Activated CD4-positive, alpha-beta T cell treated with anti-CD3 and anti-CD28 coated beads, Interleukin-2, amount 50 U/mL, for 4 hours (primary cell): Measurements from ENCODE around the gene NUCB1.
"Not testable (repeated sequence)": the region's sequence is repeated elsewhere in the genome, so short reads cannot be mapped to it uniquely, and the experiment has no call there.

ENCODE experiments used
- DNase-seq, 2 experiments: peaks; one replicate each; pipeline ENCODE4 v3.0.0-alpha.2; 2020

The NUCB1 gene

DNA sequence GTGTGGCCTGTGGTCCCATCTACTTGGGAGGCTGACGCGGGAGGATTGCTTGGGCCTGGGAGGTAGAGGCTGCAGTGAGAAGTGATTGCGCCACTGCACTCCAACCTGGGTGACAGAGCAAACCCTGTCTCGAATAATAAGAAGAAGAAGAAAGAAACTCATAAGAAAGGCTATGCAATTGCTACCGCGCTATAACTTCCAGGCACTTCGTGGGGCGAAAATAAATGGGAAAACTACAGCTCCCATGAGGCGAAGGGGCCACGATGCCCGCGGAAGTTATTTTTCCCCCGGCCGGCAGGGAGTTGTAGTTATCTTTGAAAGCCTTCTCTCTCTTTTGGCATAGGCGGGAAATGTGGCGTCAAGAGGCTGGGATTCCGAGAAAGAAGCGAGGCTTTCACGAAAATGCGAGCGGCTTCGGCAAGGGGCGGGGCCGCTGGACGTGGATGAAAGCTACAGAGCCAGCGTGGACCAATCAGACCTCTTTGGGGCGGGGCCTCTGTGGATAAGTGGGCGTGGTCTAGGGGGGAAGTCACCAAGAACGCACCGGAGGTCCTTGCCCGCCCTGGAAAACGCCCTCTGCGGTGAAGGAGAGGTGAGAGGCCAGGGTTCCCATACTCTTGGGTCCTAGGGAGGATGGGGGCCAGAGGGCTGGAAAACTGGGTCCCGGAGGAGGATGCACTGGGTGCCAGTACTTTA, at the start of gene NUCB1:
Gene NUCB1 (plus strand): TSS at position 532 of the 696 bp plus-strand sequence. CDS start 485 bp downstream, outside the sequence.
- DNase-seq = peak; percentile 99 to 100

DNA sequence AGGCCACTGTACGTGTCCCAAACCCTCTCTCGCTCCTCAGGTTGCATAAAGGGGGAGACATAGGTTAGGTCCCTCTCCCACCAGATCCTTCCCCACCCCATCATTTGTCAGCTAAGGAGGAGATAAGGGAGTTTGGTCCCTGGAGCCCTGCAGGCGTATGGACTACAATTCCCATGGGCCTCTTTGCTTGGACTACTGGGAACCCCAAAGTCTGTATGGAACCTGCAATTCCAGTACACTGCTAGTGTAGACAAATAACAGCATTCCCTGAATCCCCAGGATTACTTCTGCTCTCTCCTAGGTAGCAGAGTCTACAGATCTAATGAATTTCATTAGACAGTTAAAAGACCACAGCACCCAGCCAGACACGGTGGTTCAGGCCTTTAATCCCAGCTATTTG, 47.8 kb upstream of the NUCB1 start:
- DNase-seq = no peak

DNA sequence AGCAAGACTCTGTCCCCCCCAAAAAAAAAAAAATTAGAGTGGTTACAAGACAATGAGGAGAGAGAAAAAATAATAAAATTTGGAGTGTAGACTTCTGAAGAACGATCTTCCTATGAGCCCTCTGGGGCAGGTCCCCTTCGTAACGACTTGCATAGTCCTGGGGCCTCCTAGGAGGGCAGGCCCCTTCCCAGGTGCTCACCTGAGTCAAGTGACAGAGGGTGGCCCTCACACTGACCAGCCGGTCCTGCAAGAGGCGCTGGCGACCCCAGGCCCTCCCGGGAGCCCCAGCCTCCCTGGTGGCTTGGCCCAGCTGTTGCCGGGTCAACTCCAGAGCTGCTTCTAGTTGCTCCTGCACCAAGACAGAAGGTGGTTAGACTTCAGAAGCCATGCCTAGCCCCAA, 46.6 kb upstream of the NUCB1 start:
- DNase-seq = no peak

DNA sequence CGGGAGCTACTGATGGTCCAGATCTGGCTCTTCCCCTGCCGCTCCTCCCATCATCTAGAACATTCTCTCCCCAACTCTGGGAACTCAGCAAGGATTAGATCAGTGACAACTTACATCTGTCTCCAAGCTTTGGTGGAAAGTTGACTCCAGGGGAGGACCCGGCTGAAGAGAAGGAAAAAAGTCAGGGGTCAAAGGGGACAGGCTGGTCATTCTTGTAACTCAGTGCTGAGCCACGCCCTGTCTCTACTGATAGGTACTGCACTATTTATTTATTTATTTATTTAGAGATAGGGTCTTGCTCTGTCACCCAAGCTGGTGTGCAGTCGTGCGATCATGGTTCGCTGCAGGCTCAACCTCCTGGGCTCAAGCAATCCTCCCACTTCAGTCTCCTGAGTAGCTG, 46.0 kb upstream of the NUCB1 start:
- no peak for DNase-seq

DNA sequence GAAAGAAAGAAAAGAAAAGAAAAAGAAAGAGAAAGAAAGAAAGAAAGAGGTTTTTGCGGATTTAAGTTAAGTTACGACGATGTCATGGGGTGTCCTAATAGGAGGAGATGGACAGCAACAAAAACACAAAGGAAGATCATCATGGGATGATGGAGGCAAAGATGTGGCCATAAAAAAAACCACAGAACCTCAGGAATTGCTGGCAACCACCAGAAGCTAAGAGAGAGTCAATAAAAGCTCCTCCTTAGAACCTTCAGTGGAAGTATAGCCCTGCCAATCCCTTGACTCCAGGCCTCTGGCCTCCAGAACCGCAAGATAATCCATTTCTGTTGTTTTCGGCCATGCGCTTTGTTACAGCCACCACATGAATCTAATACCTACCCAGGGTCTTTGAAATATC, 43.2 kb upstream of the NUCB1 start:
- DNase-seq = no peak

DNA sequence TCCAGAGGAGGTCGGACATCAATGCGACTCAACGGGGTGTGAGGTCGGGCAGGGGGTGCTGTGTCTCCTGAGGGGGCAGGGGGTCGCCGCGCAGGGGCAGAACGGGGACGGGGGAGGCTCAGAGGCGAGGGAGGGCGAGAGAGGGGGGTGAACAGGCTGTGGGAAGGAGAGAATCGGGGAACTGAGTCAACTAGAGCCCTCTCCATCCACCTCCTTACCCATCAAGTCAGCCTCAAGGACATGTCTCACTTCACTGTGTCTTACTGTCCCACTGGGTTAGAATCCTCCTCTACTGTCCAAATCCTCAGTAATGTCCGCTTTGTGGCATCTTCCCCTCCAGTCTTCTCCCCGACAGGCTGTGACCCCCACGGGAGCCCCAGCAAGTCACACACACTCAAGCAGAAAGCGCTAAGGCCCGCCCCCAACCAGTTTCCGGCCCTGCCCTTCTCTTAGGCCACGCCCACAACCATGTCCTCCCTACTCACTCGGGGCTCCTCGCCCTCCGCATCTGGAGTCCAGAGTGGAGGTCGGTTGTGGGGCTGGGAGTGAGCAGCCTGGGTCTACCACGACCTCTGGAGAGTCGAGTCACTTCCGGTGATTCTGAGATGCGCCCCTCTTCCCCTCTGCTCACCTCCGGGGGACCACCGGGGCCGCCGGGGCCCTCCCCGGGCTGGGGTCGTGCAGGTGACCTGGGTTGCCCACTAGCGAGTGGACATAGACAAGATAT, 41.0 kb upstream of the NUCB1 start:
- DNase-seq = peak; percentile 70 to 73

DNA sequence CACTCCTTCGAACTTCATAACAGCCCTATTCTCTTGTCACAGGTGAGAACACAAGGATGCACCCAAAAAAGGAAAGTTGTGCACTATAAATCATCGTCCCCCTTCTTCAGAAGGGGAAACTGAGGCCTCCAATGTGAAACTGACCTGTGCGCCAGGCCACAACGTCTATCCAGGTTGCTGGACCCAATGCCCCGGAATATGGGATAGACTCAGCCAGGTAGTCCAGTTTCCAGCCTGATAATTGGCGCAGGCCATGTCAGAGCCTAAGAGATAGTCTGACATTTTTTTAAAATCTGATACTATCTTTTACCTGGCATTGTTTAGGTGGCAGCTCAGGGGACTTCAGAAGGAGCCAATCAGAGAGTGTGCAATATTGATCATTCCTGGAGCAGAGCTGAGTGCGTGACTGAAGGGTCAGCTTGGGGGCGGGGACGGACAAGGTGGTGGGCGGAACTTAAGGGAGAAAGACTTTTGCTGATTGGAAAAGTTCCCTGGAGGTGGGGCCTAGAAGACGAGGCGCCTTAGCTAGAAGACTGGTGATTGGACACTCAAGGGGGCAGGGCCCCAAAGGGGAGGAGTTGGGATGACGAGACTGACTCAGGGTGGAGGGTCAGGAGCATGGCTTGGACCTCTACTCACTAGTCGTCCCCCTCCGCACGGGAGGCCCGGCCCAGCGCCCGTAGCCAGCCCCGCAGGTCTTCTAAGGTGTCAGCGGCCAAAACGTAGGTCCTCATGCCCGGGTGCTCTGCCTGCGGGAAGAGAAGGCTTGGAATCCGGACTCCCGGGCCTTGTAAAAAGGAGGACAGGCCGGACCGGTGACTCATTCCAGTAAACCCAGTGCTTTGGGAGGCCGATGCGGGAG, 40.2 kb upstream of the NUCB1 start:
- no peak for DNase-seq

DNA sequence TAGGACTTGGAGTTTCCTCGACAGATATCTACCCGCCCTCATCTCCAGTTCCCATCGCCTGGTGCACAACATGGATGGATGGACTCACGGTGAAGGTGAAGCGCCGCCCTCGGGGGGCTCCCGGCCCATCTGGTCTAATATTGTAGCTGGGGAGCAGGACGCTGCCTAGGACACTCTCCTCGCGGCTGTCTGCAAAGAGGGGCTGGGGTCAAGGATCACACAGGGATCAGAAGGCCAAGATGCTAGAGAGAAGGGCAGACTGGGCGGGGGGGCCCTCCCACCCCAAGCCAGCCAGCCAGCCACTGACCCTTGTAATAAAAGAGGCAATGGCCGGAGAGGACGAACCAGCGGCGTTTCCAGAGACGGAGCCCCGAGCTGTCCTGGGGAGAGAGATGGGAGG, 38.8 kb upstream of the NUCB1 start:
- DNase-seq = no peak

DNA sequence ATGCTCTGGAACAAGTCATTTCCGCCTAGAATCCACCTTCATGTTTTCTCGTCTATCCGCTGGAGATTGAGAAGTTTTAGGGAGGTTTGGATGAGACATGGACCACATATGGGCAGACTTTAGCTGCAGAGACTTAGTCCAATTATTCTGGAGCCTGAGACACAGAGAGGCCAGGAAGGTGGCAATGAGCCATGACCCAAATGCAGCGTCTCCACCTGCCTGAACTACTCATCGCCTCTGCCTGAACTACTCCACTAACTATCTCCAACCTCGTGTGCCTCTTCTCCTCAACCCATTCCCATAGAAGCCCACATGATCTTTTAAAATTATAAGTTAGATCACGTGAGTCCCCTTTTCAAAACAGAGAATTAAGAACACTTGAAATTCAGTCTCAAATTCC, 37.3 kb upstream of the NUCB1 start:
- no peak for DNase-seq

DNA sequence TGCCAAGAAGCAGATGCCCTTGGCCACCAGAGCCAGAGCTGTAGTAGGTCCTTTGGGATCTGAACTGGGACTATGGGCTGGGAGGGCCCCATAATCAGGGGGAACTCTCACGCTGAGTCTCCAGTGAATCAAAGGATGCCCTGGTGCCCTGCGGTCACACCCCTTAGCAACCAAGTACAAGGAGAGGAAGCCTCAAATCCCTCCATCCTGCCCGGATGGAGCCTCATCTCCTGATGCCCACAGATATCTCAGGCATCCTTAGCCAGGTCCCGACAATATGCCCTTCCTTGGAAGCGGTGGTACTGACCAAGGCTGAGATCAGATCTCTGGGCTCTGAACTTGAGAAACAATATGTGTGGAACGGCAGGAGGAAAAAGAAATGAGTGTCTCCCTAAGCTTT, 33.4 kb upstream of the NUCB1 start:
- DNase-seq = no peak

DNA sequence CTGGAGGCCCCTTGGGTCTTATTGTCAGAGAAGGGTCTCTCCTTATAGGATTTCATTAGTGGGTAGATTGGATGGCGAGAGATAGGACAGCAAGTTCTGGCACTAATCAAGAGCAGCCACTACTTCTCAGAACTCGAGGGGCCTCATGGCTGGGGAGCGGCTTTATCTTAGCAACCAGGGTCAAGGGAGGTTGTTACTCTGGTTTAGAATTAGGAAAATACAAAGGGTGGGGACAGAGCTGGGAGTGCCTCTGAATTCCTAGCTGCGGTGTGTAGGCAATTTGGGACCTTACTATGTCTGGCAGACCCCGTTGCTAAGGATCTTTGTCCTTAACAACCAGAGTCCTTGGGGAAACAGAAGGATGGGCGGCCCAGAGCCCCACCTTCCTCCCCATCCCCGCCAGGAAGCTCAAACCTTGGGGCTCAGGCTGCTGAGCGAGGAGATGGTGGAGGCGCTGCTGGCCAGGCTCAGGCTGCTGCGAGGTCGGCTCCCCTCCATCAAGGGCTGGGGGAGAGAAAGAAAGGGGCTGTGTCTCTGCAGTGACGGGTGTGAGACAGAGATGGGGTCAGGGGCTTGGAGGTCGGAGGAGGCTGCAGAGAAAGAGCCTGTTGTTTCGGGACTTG, 32.9 kb upstream of the NUCB1 start:
- no peak for DNase-seq

DNA sequence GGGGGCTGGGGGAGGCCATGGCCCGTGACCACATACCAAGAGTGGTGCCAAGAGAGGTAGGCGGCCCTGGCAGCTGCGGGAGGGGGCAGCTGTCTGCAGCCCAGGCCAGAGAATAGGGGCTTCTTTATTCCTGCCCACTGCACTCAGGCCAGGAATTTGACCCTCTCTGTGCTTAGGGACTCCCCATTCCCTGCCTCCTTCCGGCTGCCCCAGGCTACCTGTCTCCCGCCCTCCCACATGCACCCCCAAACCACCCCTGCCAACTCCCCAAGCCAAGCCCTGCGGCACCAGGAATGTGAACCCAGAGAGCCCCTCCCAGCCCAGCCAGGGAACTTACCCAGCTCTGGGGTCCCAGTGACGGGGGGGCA, 32.4 kb upstream of the NUCB1 start:
- DNase-seq = no peak

DNA sequence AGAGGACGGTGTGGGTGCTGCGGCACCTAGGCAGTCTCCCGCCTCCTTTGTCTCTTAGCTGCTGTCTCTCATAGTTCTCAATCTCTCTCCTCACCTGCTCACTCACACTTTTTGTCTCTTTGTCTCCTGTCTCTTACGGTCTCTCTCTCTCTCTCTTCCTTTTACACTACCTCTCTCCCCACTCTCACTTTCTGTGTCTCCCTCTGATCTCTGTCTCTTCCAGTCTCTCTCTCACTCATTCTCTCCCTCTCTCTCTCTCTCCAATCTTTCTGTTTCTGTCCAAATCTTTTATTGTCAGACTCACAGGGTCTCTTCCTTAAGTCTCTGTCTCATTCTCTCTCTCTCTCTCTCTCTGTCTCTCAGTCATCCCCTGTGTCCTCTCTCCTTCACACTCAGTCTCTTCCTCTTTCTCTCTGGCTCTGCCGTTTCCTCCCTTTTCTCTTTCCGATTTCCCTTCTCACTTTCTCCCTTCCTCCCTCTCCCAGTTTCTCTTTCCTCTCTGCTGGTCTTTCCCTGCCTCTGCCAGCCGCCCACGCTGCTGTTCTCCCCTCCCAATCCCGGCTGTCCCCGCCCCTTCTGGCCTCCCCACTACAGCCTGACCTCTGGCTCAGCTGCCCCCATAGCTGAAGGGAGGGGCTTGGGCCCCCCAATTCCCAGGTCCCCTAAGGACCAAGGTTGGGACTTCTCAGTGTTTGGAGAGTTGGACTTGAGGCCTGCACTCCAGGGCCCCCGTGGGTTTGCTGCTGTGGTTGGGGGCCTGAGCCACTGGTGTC, 31.8 kb upstream of the NUCB1 start, which contains the start of gene PLEKHA4:
Gene PLEKHA4 (minus strand): TSS at position 504 of the 773 bp plus-strand sequence. CDS start 997 bp downstream, outside the sequence.
- DNase-seq = no peak

DNA sequence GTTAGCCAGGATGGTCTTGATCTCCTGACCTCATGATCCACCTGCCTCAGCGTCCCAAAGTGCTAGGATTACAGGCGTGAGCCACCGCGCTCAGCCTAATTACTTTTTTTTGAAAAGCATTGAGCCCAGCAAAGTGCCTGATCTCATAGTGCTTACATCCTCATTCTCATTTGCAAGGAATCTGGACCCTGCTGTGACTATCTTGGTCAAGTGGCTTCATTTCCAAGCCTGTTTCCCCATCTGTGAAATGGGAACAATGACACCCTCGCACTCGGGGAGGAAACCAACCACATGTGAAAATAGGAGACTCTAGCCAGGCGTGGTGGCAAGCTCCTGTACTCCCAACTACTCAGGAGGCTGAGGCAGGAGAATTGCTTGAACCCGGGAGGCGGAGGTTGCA, 30.1 kb upstream of the NUCB1 start:
- no peak for DNase-seq

DNA sequence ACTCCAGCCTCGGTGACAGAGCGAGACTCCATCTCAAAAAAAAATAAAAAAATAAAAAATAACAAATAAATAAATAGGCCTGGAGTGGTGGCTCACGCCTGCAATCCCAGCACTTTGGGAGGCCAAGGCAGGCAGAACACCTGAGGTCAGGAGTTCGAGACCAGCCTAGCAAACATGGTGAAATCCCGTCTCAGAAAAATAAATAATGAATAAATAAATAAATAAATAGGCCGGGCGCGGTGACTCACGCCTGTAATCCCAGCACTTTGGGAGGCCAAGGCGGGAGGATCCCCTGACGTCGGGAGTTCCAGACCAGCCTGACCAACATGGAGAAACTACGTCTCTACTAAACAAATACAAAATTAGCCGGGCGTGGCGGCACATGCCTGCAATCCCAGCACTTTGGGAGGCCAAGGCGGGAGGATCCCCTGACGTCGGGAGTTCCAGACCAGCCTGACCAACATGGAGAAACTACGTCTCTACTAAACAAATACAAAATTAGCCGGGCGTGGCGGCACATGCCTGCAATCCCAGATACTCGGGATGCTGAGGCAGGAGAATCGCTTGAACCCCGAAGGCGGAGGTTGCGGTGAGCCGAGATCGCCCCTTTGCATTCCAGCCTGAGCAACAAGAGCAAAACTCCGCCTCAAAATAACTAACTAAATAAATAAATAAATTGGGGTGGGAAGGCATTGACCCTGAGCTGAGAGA, 28.5 kb upstream of the NUCB1 start:
- DNase-seq = not testable (repeated sequence)

DNA sequence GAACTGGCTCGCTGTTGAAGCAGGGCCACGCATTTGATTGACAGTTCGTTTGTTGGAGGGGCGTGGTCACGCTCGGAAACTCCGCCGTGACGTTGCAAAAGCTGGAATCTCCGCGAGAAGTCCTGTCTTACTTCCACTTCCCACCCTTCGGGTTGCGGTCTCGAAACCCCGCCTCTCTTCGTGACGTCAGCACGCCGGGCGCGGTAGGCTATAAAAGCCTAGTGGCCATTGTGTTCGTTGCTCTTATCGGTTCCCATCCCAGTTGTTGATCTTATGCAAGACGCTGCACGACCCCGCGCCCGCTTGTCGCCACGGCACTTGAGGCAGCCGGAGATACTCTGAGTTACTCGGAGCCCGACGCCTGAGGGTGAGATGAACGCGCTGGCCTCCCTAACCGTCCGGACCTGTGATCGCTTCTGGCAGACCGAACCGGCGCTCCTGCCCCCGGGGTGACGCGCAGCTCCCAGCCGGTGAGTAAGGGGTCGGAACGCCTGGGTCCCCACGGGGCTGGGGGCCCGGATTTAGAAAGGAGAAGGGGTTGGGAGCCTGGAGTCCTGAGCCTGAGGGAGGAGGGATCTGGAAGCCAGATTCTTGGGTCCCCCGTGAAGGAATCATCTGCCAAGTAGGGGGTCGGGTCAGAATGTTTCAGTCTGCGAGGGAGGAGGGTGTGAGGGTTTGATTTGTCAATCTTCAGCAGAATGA, 27.8 kb upstream of the NUCB1 start, which contains the start of gene PPP1R15A:
Gene PPP1R15A (plus strand): TSS at position 240 of the 702 bp plus-strand sequence. CDS start 813 bp downstream, outside the sequence.
- DNase-seq = peak; percentile 98 to 99

DNA sequence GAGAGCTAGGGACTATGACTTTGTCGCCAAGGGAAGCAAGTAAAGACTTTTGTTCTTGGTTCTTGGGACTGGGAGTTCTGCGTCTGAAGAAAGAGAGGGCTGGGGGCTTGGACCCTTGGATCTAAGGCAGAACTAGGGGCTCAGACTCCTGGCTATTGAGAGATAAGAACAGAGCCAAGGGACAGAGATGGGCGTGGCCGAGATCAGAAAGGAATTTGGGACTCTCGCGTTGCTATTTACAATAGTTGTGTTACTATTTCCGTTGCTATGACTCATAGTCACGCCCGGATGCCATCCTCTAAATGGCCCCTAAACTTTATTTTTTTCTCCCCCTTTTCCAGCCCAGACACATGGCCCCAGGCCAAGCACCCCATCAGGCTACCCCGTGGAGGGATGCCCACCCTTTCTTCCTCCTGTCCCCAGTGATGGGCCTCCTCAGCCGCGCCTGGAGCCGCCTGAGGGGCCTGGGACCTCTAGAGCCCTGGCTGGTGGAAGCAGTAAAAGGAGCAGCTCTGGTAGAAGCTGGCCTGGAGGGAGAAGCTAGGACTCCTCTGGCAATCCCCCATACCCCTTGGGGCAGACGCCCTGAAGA, 27.1 kb upstream of the NUCB1 start:
- peak; percentile 66 to 72 for DNase-seq

DNA sequence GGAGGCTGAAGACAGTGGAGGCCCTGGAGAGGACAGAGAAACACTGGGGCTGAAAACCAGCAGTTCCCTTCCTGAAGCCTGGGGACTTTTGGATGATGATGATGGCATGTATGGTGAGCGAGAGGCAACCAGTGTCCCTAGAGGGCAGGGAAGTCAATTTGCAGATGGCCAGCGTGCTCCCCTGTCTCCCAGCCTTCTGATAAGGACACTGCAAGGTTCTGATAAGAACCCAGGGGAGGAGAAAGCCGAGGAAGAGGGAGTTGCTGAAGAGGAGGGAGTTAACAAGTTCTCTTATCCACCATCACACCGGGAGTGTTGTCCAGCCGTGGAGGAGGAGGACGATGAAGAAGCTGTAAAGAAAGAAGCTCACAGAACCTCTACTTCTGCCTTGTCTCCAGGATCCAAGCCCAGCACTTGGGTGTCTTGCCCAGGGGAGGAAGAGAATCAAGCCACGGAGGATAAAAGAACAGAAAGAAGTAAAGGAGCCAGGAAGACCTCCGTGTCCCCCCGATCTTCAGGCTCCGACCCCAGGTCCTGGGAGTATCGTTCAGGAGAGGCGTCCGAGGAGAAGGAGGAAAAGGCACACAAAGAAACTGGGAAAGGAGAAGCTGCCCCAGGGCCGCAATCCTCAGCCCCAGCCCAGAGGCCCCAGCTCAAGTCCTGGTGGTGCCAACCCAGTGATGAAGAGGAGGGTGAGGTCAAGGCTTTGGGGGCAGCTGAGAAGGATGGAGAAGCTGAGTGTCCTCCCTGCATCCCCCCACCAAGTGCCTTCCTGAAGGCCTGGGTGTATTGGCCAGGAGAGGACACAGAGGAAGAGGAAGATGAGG, 26.4 kb upstream of the NUCB1 start:
- DNase-seq = no peak
